ENCODE data around the gene ZNF225. TPM values are rescaled to one million over a fixed set of nuclear protein-coding genes. Genes with fewer than 3 reads are reported as not detected.

The ZNF225 gene
- total and polyA plus RNA-seq, 9 of the 15 experiments (the other 6 are each of a cell fraction or from before 2014, with no cell fraction given) = 1.4 to 4.2 (median 2.2) TPM

- no peak for TF ChIP-seq HOMEZ (CRISPR knock-in tag; IDR thresholded peaks at IDR 0.05)
- TF ChIP-seq EHMT2 (IDR thresholded peaks at IDR 0.05) = no peak
- no peak for TF ChIP-seq POLR2H (tag; IDR thresholded peaks at IDR 0.05; ENCODE audit: low read depth)
- TF ChIP-seq HDAC3 (IDR thresholded peaks at IDR 0.05; ENCODE audit: borderline replicate concordance, partially characterized antibody) = no peak
- no peak for TF ChIP-seq ZNF551 (CRISPR knock-in tag; IDR thresholded peaks at IDR 0.05)
- TF ChIP-seq RAD51 (IDR thresholded peaks at IDR 0.05; ENCODE audit: borderline replicate concordance, low read depth) = no peak
- TF ChIP-seq IRF2 (CRISPR knock-in tag; IDR thresholded peaks at IDR 0.05) = no peak
- TF ChIP-seq SIRT6 (IDR thresholded peaks at IDR 0.05; ENCODE audit: low read depth, low read length) = no peak
- TF ChIP-seq OTX1 (CRISPR knock-in tag; IDR thresholded peaks at IDR 0.05) = no peak
- TF ChIP-seq RBBP5 (IDR thresholded peaks at IDR 0.05; ENCODE audit: borderline replicate concordance, insufficient read depth, low read length, poor library complexity, severe bottlenecking) = no peak
- TF ChIP-seq ZNF12 (CRISPR knock-in tag; IDR thresholded peaks at IDR 0.05) = no peak
- TF ChIP-seq NUFIP1 (IDR thresholded peaks at IDR 0.05; ENCODE audit: partially characterized antibody) = no peak
- no peak for TF ChIP-seq FOXJ2 (tag; IDR thresholded peaks at IDR 0.05)
- TF ChIP-seq ZNF121 (CRISPR knock-in tag; conservative IDR thresholded peaks at IDR 0.05) = peak; percentile 17; the same call in 1 of the 2 replicates
- no peak for TF ChIP-seq ZNF282 (CRISPR knock-in tag; IDR thresholded peaks at IDR 0.05)
- no peak for TF ChIP-seq ZNF253 (CRISPR knock-in tag; conservative IDR thresholded peaks at IDR 0.05)
- no peak for TF ChIP-seq ZNF449 (CRISPR knock-in tag; IDR thresholded peaks at IDR 0.05)
- no peak for TF ChIP-seq SMARCC2 (IDR thresholded peaks at IDR 0.05; ENCODE audit: low read depth)
- no peak for TF ChIP-seq ZKSCAN3 (CRISPR knock-in tag; IDR thresholded peaks at IDR 0.05)
- peak; percentile 89 for TF ChIP-seq MBD1 (CRISPR knock-in tag; IDR thresholded peaks at IDR 0.05)
These were observed 28.2 kb downstream of the ZNF225 start, which contains the start of gene ZNF234 (continued) for GRCh38 chr19:44141191-44142058.

Data from K562 (cell line).